Measurements from ENCODE around the gene DNM2. TPM values are rescaled to one million over a fixed set of nuclear protein-coding genes. Genes with fewer than 3 reads are reported as not detected.

Gene DNM2
- total RNA-seq, 1 experiment from 2014 or later = 188 TPM

DNA sequence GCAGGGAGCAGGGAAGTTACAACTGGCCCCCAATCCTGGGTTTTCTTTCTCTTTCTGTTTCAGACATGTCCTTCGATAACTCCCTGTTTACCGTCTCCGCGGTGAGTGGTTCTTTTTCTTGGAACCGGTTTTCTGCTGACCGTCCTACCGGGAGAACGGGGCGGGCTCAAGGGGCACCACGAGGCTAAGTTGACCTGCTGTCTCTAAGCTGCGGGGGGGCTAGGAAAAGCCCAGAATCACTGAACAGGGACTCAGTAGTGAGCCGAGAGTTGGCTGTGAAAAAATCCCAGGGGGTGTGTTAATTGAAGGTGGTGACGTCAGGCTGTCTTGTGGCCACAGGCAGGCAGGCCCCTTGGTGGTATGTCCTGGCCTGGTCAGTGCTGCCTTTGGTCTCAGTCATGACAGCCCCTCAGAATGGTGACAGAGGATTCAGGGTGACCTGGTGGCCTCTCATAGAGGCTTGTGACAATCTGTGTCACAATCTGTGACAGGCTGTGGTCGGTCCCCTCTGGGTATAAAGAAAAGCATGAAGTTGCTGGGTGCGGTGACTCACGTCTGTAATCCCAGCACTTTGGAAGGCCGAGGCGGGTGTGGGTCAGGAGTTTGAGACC lies 145.3 kb downstream of the DNM2 start:
- H3F3A ChIP-seq (ENCODE audit: insufficient read depth, low read depth) = peaks cover 31% of the 10 kb centered on the region
- intact Hi-C loops (cut with micrococcal nuclease; ENCODE audit: unreplicated experiment) = loop anchor here (1.0 kb wide), 1 partner anchor 27 kb away; the partner anchor contains the start of gene TMED1
- no TSS peak for BruUV-seq (replicated peaks)
- H3K9me2 ChIP-seq (ENCODE audit: insufficient read depth) = no peaks in the 10 kb centered on the region
- no peak for TF ChIP-seq CTCF (conservative IDR thresholded peaks at IDR 0.05)
- no peak overlapping the region for H3K4me3 ChIP-seq
- H3K4me2 ChIP-seq = peak overlapping the region; percentile 24; the same call in 1 of the 2 replicates
- H3K27me3 ChIP-seq (ENCODE audit: insufficient read depth, low read depth) = no peaks in the 10 kb centered on the region
- H4K20me1 ChIP-seq (ENCODE audit: insufficient read depth) = no peaks in the 10 kb centered on the region
- DNase-seq = peak; percentile 53 to 76
- H3K9me3 ChIP-seq (ENCODE audit: insufficient read depth, low read depth) = no peaks in the 10 kb centered on the region
- ChIA-PET CTCF (interaction anchor here (0.7 kb wide), 1 partner anchor 83 kb away, joined by 4 read pairs; no protein-coding TSS in a partner anchor), POLR2A (ENCODE audit: unreplicated experiment) (no interaction called here)
- H2AFZ ChIP-seq = no peak overlapping the region
- peaks cover 10% of the 10 kb centered on the region for H3K4me1 ChIP-seq (replicated peaks; ENCODE audit: insufficient read depth)
- no peak overlapping the region for H3K27ac ChIP-seq
- no peaks in the 10 kb centered on the region for H3K36me3 ChIP-seq (ENCODE audit: low read depth)
- H3K79me2 ChIP-seq (ENCODE audit: low read depth) = no peaks in the 10 kb centered on the region

- intact Hi-C loops (cut with micrococcal nuclease; ENCODE audit: unreplicated experiment) = loop anchor here (1.0 kb wide), 1 partner anchor 147 kb away; no protein-coding TSS in a partner anchor
- peaks cover 10% of the 10 kb centered on the region for H3K4me1 ChIP-seq (replicated peaks; ENCODE audit: insufficient read depth)
- no peak overlapping the region for H3K4me3 ChIP-seq
- POLR2A ChIA-PET (ENCODE audit: unreplicated experiment) = interaction anchor here (0.6 to 0.8 kb wide), 5 partner anchors 13 to 163 kb away, joined by 3 to 8 read pairs (median 5); partner anchors contain the start of gene QTRT1
- H3K27me3 ChIP-seq (ENCODE audit: insufficient read depth, low read depth) = no peaks in the 10 kb centered on the region
- H3K4me2 ChIP-seq = peak overlapping the region; percentile 30; the same call in 1 of the 2 replicates
- BruUV-seq (replicated peaks) = no TSS peak
- DNase-seq = peak; percentile 42 to 78
- H3K9me3 ChIP-seq (ENCODE audit: insufficient read depth, low read depth) = no peaks in the 10 kb centered on the region
- peak; percentile 95 for TF ChIP-seq CTCF (conservative IDR thresholded peaks at IDR 0.05)
- TF ChIP-seq EZH2 (IDR thresholded peaks at IDR 0.05; ENCODE audit: low read depth) = no peak
- peaks cover 25% of the 10 kb centered on the region for H3F3A ChIP-seq (ENCODE audit: insufficient read depth, low read depth)
- no peaks in the 10 kb centered on the region for H3K79me2 ChIP-seq (ENCODE audit: low read depth)
- no peaks in the 10 kb centered on the region for H4K20me1 ChIP-seq (ENCODE audit: insufficient read depth)
- CTCF ChIA-PET = interaction anchor here (0.5 to 1.4 kb wide), 11 partner anchors 11 to 1858 kb away, joined by 3 to 24 read pairs (median 4); partner anchors contain the start of genes DNM2 and TMED1
- no peak overlapping the region; the same call in 1 of the 2 replicates for H2AFZ ChIP-seq
- no peaks in the 10 kb centered on the region for H3K9me2 ChIP-seq (ENCODE audit: insufficient read depth)
- H3K36me3 ChIP-seq (ENCODE audit: low read depth) = no peaks in the 10 kb centered on the region
- no peak overlapping the region for H3K27ac ChIP-seq
These were observed 146.6 kb downstream of the DNM2 start for GRCh38 chr19:10864538-10864899.

GRCh38 chr19:10866495-10866894 lies 148.6 kb downstream of the DNM2 start:
- TF ChIP-seq CTCF (conservative IDR thresholded peaks at IDR 0.05) = no peak
- TF ChIP-seq EZH2 (IDR thresholded peaks at IDR 0.05; ENCODE audit: low read depth) = no peak
- Histone ChIP-seq H3K9me3 (ENCODE audit: insufficient read depth, low read depth) (no peaks in the 10 kb centered on the region), H3K4me1 (replicated peaks; ENCODE audit: insufficient read depth) (peaks cover 10% of the 10 kb centered on the region), H3K36me3 (ENCODE audit: low read depth) (no peaks in the 10 kb centered on the region), H3K27me3 (ENCODE audit: insufficient read depth, low read depth) (no peaks in the 10 kb centered on the region), H3K4me2 (no peak overlapping the region), H3F3A (ENCODE audit: insufficient read depth, low read depth) (peaks cover 25% of the 10 kb centered on the region), H3K27ac (no peak overlapping the region), H3K79me2 (ENCODE audit: low read depth) (no peaks in the 10 kb centered on the region), H2AFZ (no peak overlapping the region), H4K20me1 (ENCODE audit: insufficient read depth) (no peaks in the 10 kb centered on the region), H3K4me3 (no peak overlapping the region), H3K9me2 (ENCODE audit: insufficient read depth) (no peaks in the 10 kb centered on the region)
- DNase-seq = no peak
- ChIA-PET CTCF (interaction anchor here (0.6 to 0.7 kb wide), 2 partner anchors 31 to 168 kb away, joined by 4 to 5 read pairs; partner anchors contain the start of gene TMED1), POLR2A (ENCODE audit: unreplicated experiment) (no interaction called here)
- intact Hi-C loops (cut with micrococcal nuclease; ENCODE audit: unreplicated experiment) = no loop called here
- no TSS peak for BruUV-seq (replicated peaks)

Measured in PC-9 (cell line).